IMR-90 (cell line): ENCODE results near the gene RASSF8. TPM values are rescaled to one million over a fixed set of nuclear protein-coding genes. Genes with fewer than 3 reads are reported as not detected.

Source experiments
- ATAC-seq: fragments of 200-7000 bp; cut with Tn5 transposase; 2 replicates; pipeline ENCODE4 v1.9.1; 2020; ENCODE audit warnings: low read depth, mild to moderate bottlenecking, moderate library complexity
- BruUV-seq: library from RNA; stranded (reverse); fragments of 400-500 nt; replicated peaks from 2 replicates; lab custom pipeline; 2021; lab: Mats Ljungman, UMichigan
- CTCF ChIA-PET: fragments of 300-600 bp; formaldehyde crosslinking; extraction: SDS; loops from one replicate; lab custom pipeline; 2021; ENCODE audit warnings: antibody characterized with exemption; lab: Yijun Ruan, JAX
- POLR2A ChIA-PET: fragments of 300-600 bp; sonication (Branson Sonifier 250); formaldehyde crosslinking; loops from one replicate; lab custom pipeline; 2022; ENCODE audit warnings: antibody characterized with exemption; ENCODE audit not compliant: unreplicated experiment; lab: Charles Lee
- DNase-seq: peaks from one replicate; pipeline ENCODE4 v3.0.0; 2013
- H2AFZ ChIP-seq: replicated peaks from 2 replicates; pipeline ENCODE3; 2013; ENCODE audit warnings: low read length, mild to moderate bottlenecking; ENCODE audit not compliant: poor library complexity
- H2AK5ac ChIP-seq: 2 replicates; pipeline ENCODE4 v1.6.1; 2013; ENCODE audit warnings: low read depth, low read length, inconsistent platforms
- H2AK9ac ChIP-seq: replicated peaks from 2 replicates; pipeline ENCODE3; 2013; ENCODE audit warnings: mild to moderate bottlenecking, low read depth, low read length, moderate library complexity; ENCODE audit not compliant: poor library complexity
- H2BK120ac ChIP-seq: 2 replicates; pipeline ENCODE4 v1.6.1; 2013; ENCODE audit warnings: low read depth, low read length, inconsistent platforms
- H2BK15ac ChIP-seq: 3 replicates; pipeline ENCODE4 v1.6.1; 2013; ENCODE audit warnings: low read depth, low read length, inconsistent platforms
- H2BK20ac ChIP-seq: 2 replicates; pipeline ENCODE4 v1.6.1; 2013; ENCODE audit warnings: low read depth, mild to moderate bottlenecking, inconsistent platforms, low read length, moderate library complexity
- H2BK5ac ChIP-seq: 2 replicates; pipeline ENCODE4 v1.6.1; 2013; ENCODE audit warnings: mild to moderate bottlenecking, low read depth, low read length, inconsistent platforms; ENCODE audit not compliant: poor library complexity, severe bottlenecking
- H3K14ac ChIP-seq: replicated peaks from 2 replicates; pipeline ENCODE4 v1.6.1; 2013; ENCODE audit warnings: low read depth, low read length, inconsistent platforms
- H3K18ac ChIP-seq: 2 replicates; pipeline ENCODE4 v1.6.1; 2013; ENCODE audit warnings: low read depth, low read length, control low read depth
- H3K23ac ChIP-seq: 2 replicates; pipeline ENCODE4 v1.6.1; 2013; ENCODE audit warnings: low read depth, low read length, inconsistent platforms
- H3K27ac ChIP-seq: 2 replicates; pipeline ENCODE4 v1.5.1; 2013; ENCODE audit warnings: mild to moderate bottlenecking, control low read depth, low read length; ENCODE audit not compliant: insufficient read depth
- H3K27me3 ChIP-seq: 2 replicates; pipeline ENCODE4 v1.6.1; 2013; ENCODE audit warnings: low read length; ENCODE audit not compliant: control insufficient read depth, insufficient read depth
- H3K36me3 ChIP-seq: 2 replicates; pipeline ENCODE4 v1.6.1; 2013; ENCODE audit warnings: low read length, mixed read lengths; ENCODE audit not compliant: control insufficient read depth, insufficient read depth
- H3K4ac ChIP-seq: 2 replicates; pipeline ENCODE4 v1.6.1; 2013; ENCODE audit warnings: low read depth, low read length, inconsistent platforms
- H3K4me1 ChIP-seq: 2 replicates; pipeline ENCODE4 v1.6.1; 2013; ENCODE audit warnings: low read length, mixed read lengths; ENCODE audit not compliant: control insufficient read depth, insufficient read depth
- H3K4me2 ChIP-seq: 2 replicates; pipeline ENCODE4 v1.6.1; 2013; ENCODE audit warnings: low read depth, mild to moderate bottlenecking, control low read depth, low read length, moderate library complexity
- H3K4me3 ChIP-seq: 2 replicates; pipeline ENCODE4 v1.5.1; 2013; ENCODE audit warnings: low read depth, mild to moderate bottlenecking, control low read depth, low read length, moderate library complexity; ENCODE audit not compliant: insufficient read depth
- H3K56ac ChIP-seq: 2 replicates; pipeline ENCODE4 v1.6.1; 2013; ENCODE audit warnings: low read length, inconsistent platforms; ENCODE audit not compliant: insufficient read depth; ENCODE audit errors: extremely low read depth
- H3K79me1 ChIP-seq, 2 experiments: 2 replicates each; pipeline ENCODE4 v1.6.1; 2013; ENCODE audit warnings: low read length in 2 of 2, inconsistent platforms in 1 of 2, low read depth in 1 of 2
- H3K9ac ChIP-seq: 2 replicates; pipeline ENCODE4 v1.6.1; 2013; ENCODE audit warnings: low read depth, low read length, control low read depth
- H3K9me1 ChIP-seq: 2 replicates; pipeline ENCODE4 v1.6.1; 2013; ENCODE audit warnings: low read length, inconsistent platforms; ENCODE audit not compliant: insufficient read depth
- H3K9me3 ChIP-seq: 2 replicates; pipeline ENCODE4 v1.6.1; 2013; ENCODE audit warnings: low read length; ENCODE audit not compliant: control insufficient read depth, insufficient read depth
- H4K20me1 ChIP-seq: 2 replicates; pipeline ENCODE4 v1.6.1; 2013; ENCODE audit warnings: low read length, inconsistent platforms; ENCODE audit not compliant: insufficient read depth
- H4K5ac ChIP-seq: 2 replicates; pipeline ENCODE4 v1.6.1; 2013; ENCODE audit warnings: mild to moderate bottlenecking, low read depth, low read length, control low read depth
- H4K8ac ChIP-seq, 2 experiments: 2 replicates each; pipeline ENCODE4 v1.6.1; 2013; ENCODE audit warnings: low read depth in 2 of 2, low read length in 2 of 2, control low read depth in 1 of 2, inconsistent platforms in 1 of 2
- H4K91ac ChIP-seq: 2 replicates; pipeline ENCODE4 v1.6.1; 2013; ENCODE audit warnings: low read depth, low read length, inconsistent platforms; ENCODE audit not compliant: insufficient read depth
- MAZ ChIP-seq: IDR thresholded peaks from 2 replicates; pipeline ENCODE4 v1.6.1; 2012; ENCODE audit warnings: low read depth, mild to moderate bottlenecking, low read length, improper control_type of control experiment, moderate library complexity, borderline replicate concordance
- WGBS, 2 experiments: methylation state at CpG; one replicate each; pipeline versions ENCODE4 v1.1.5 to v1.1.7; 2013; ENCODE audit warnings: missing lambda C conversion rate in 2 of 2; ENCODE audit not compliant: insufficient read length in 1 of 2; ENCODE audit errors: extremely low coverage in 2 of 2; 5-methylcytosine and 5-hydroxymethylcytosine counted together
- dilution Hi-C: fragments of 300-500 bp; cut with HindIII; formaldehyde crosslinking; loops from one replicate; pipeline ENCODE4 v1.14.3; 2018; ENCODE audit warnings: low sequenced_read_pairs; ENCODE audit not compliant: unreplicated experiment
- in situ Hi-C: fragments of 300-500 bp; cut with MboI; formaldehyde crosslinking; loops from 3 replicates; pipeline ENCODE4 v1.14.3; 2019; ENCODE audit warnings: low sequenced_read_pairs, inconsistent platforms, mixed read lengths
- intact Hi-C: fragments of 100-400 bp; cut with micrococcal nuclease; formaldehyde crosslinking; loops from 2 replicates; pipeline ENCODE4 v1.10.0; 2022
- polyA plus RNA-seq, 3 experiments: library from polyadenylated mRNA; depleted of rRNA; stranded (reverse); fragments of >200 nt; gene quantifications; 2 replicates each; pipeline ENCODE4 v1.2.3, GENCODE V29; 2012; ENCODE audit warnings: low replicate concordance in 1 of 3
- total RNA-seq: library from RNA; depleted of rRNA; stranded (reverse); fragments of >200 nt; gene quantifications from 2 replicates; pipeline ENCODE4 v1.2.3, GENCODE V29; 2012
- TF ChIP-seq, protein P1 (sequence below): fragments of 150-350 bp; IDR thresholded peaks from 2 replicates; pipeline ENCODE4 v1.6.1; 2017; ENCODE audit warnings: mild to moderate bottlenecking, antibody characterized with exemption, low read length, low read depth

RASSF8 gene
- total and polyA plus RNA-seq, 2 of the 4 experiments (the other 2 are of a cell fraction), result 10.8 to 50.5 TPM

GRCh38 chr12:26113181-26113654 is 154.7 kb downstream of the RASSF8 start:
- H4K91ac ChIP-seq, result no peak overlapping the region
- H3K4me3 ChIP-seq, result no peak overlapping the region
- no peak overlapping the region for H4K8ac ChIP-seq
- intact Hi-C loops, result no loop called here
- no peak overlapping the region for H3K18ac ChIP-seq
- no peak overlapping the region for H3K23ac ChIP-seq
- H3K36me3 ChIP-seq, result no peaks in the 10 kb centered on the region
- no peaks in the 10 kb centered on the region for H3K9me3 ChIP-seq
- no peak overlapping the region for H2AK9ac ChIP-seq
- H2BK5ac ChIP-seq, result no peak overlapping the region
- H3K27ac ChIP-seq, result no peak overlapping the region
- peaks cover 4% of the 10 kb centered on the region; the same call in 1 of the 2 replicates for H3K4me1 ChIP-seq
- in situ Hi-C loops, result no loop called here
- H4K20me1 ChIP-seq, result no peaks in the 10 kb centered on the region
- H2BK120ac ChIP-seq, result no peak overlapping the region
- no peak overlapping the region for H3K56ac ChIP-seq
- POLR2A ChIA-PET, result no interaction called here
- no peaks in the 10 kb centered on the region for H3K79me1 ChIP-seq
- ATAC-seq (no peak), DNase-seq (no peak)
- H3K27me3 ChIP-seq, result no peaks in the 10 kb centered on the region; the same call in 1 of the 2 replicates
- no peak overlapping the region for H2BK20ac ChIP-seq
- TF ChIP-seq MAZ, result no peak
- TF ChIP-seq, protein P1, sequence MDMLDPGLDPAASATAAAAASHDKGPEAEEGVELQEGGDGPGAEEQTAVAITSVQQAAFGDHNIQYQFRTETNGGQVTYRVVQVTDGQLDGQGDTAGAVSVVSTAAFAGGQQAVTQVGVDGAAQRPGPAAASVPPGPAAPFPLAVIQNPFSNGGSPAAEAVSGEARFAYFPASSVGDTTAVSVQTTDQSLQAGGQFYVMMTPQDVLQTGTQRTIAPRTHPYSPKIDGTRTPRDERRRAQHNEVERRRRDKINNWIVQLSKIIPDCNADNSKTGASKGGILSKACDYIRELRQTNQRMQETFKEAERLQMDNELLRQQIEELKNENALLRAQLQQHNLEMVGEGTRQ, result 0 out of 2 replicates have a peak, but pooled peaks have one; percentile 7
- CTCF ChIA-PET, result interaction anchor here (0.8 to 1.5 kb wide), 2 partner anchors 13 to 16 kb away, joined by 3 read pairs; no protein-coding TSS in a partner anchor
- no peak overlapping the region for H3K9ac ChIP-seq
- H3K14ac ChIP-seq, result no peak overlapping the region
- no peak overlapping the region for H2AFZ ChIP-seq
- dilution Hi-C loops, result no loop called here
- no CpG with 5 or more reads among the region's 6 CpGs for WGBS, 2 experiments
- H3K4ac ChIP-seq, result no peak overlapping the region
- BruUV-seq, result no TSS peak
- H3K4me2 ChIP-seq, result peak overlapping the region; percentile 94; the same call in 1 of the 2 replicates
- H3K9me1 ChIP-seq, result no peaks in the 10 kb centered on the region
- no peak overlapping the region for H2BK15ac ChIP-seq
- H4K5ac ChIP-seq, result no peak overlapping the region
- no peak overlapping the region for H2AK5ac ChIP-seq
